Upper lobe of left lung (tissue), 4 donors: ENCODE results near the gene ABCD3.

ENCODE experiments used
- EP300 ChIP-seq, 4 donors: sonication (generic); formaldehyde crosslinking; IDR thresholded peaks; one replicate each; pipeline ENCODE4 v1.5.1; 2017; ENCODE audit warnings: antibody characterized with exemption in 4 of 4, control low read depth in 2 of 4
- POLR2A ChIP-seq, 4 donors: fragments of 450-650 bp; IDR thresholded peaks; one replicate each; pipeline ENCODE4 v1.5.1; 2016 to 2017; ENCODE audit warnings: antibody characterized with exemption in 4 of 4, mild to moderate bottlenecking in 2 of 4
- POLR2AphosphoS5 ChIP-seq, 2 donors: sonication (generic); formaldehyde crosslinking; IDR thresholded peaks; one replicate each; pipeline ENCODE4 v1.5.1; 2017; ENCODE audit warnings: antibody characterized with exemption in 2 of 2
- TF ChIP-seq, protein P1 (sequence below), 6 experiments: fragments of 450-650 bp in 4 of 6; fragments of 200-600 bp in 2 of 6; sonication (generic) in 2 of 6; IDR thresholded peaks; one replicate each; pipeline ENCODE4 v1.5.1; 2016 to 2019; ENCODE audit warnings: antibody characterized with exemption in 6 of 6

DNA sequence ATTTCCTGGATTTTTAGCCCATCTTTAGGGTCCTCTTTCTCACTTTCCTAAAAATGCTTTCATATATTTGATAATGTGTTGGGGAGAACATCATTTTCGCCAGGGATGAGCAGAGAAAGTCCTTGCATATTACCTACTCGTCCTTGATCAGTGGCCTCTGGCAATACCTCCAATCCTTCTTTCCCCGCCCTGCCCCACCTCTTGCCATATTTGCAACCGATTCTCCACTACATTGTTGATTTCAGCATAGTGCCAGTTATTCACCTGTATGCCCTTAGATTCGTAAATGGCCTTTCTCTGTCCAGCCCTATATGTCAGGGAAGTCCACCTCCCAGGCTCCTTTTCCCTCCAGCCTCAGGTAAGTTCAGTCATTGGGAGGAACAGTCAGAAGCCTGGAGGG, 136.9 kb downstream of the ABCD3 start:
- TF ChIP-seq, protein P1, sequence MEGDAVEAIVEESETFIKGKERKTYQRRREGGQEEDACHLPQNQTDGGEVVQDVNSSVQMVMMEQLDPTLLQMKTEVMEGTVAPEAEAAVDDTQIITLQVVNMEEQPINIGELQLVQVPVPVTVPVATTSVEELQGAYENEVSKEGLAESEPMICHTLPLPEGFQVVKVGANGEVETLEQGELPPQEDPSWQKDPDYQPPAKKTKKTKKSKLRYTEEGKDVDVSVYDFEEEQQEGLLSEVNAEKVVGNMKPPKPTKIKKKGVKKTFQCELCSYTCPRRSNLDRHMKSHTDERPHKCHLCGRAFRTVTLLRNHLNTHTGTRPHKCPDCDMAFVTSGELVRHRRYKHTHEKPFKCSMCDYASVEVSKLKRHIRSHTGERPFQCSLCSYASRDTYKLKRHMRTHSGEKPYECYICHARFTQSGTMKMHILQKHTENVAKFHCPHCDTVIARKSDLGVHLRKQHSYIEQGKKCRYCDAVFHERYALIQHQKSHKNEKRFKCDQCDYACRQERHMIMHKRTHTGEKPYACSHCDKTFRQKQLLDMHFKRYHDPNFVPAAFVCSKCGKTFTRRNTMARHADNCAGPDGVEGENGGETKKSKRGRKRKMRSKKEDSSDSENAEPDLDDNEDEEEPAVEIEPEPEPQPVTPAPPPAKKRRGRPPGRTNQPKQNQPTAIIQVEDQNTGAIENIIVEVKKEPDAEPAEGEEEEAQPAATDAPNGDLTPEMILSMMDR (IDR thresholded peaks at IDR 0.05): no peak
- TF ChIP-seq POLR2A (IDR thresholded peaks at IDR 0.05) (no peak), POLR2AphosphoS5 (IDR thresholded peaks at IDR 0.05) (no peak), EP300 (IDR thresholded peaks at IDR 0.05) (no peak)
